Measurements from ENCODE around the gene BTN1A1.

- TF ChIP-seq GABPA (IDR thresholded peaks at IDR 0.05; ENCODE audit: low read depth) = no peak
- no peak for TF ChIP-seq MAX (IDR thresholded peaks at IDR 0.05; ENCODE audit: low read depth, low read length)
- TF ChIP-seq CTCF (IDR thresholded peaks at IDR 0.05 in 2 of 3, conservative IDR thresholded peaks at IDR 0.05 in 1 of 3; ENCODE audit: control insufficient read depth in 2 of 3, extremely low read depth in 1 of 3, insufficient read depth in 1 of 3, low read depth in 3 of 3, low read length in 3 of 3) = no peak
- TF ChIP-seq CHD2 (IDR thresholded peaks at IDR 0.05; ENCODE audit: borderline replicate concordance, low read depth, low read length) = no peak
- no peak for TF ChIP-seq CEBPB (IDR thresholded peaks at IDR 0.05; ENCODE audit: borderline replicate concordance in 1 of 2, low read depth in 2 of 2, low read length in 2 of 2)
- TF ChIP-seq IRF3 (IDR thresholded peaks at IDR 0.05) = no peak
- no peak for TF ChIP-seq CEBPZ (IDR thresholded peaks at IDR 0.05; ENCODE audit: low read depth, low read length)
- no peak for TF ChIP-seq SPI1 (IDR thresholded peaks at IDR 0.05; ENCODE audit: borderline replicate concordance, insufficient read depth, low read depth, low read length)
- TF ChIP-seq CBX3 (IDR thresholded peaks at IDR 0.05; ENCODE audit: borderline replicate concordance, low read depth) = no peak
- TF ChIP-seq JUND (IDR thresholded peaks at IDR 0.05; ENCODE audit: low read depth, low read length) = no peak
- no peak for TF ChIP-seq SUZ12 (IDR thresholded peaks at IDR 0.05; ENCODE audit: unreplicated experiment)
- no peak for TF ChIP-seq MYC (IDR thresholded peaks at IDR 0.05; ENCODE audit: insufficient read depth, insufficient read length, insufficient replicate concordance, low read length, severe bottlenecking)
- no peak for TF ChIP-seq CHD1 (IDR thresholded peaks at IDR 0.05; ENCODE audit: low read depth, low read length)
- no peak for TF ChIP-seq POLR2A (IDR thresholded peaks at IDR 0.05; ENCODE audit: low read depth, low read length)
These were observed 7.6 kb downstream of the BTN1A1 start for GRCh38 chr6:26507658-26508057.

Data from GM12878 (cell line).